CD4-positive, alpha-beta T cell treated with Interleukin-4 for 4 hours (primary cell): Measurements from ENCODE around the gene ZNF710.
A peak's percentile ranks its signal among the peaks of the same experiment; 100 is the strongest.

Experiments used
- DNase-seq: peaks from one replicate; pipeline ENCODE4 v3.0.0-alpha.2; 2020

Gene ZNF710

GRCh38 chr15:90083419-90083818 lies 82.3 kb downstream of the ZNF710 start:
- DNase-seq = no peak

- no peak for DNase-seq
Measured at GRCh38 chr15:90083954-90084607, 83.0 kb downstream of the ZNF710 start.

- DNase-seq = no peak
Measured at GRCh38 chr15:90084876-90085423, 83.8 kb downstream of the ZNF710 start.

- DNase-seq = no peak
Measured at GRCh38 chr15:90085565-90085964, 84.4 kb downstream of the ZNF710 start.

- DNase-seq = peak; percentile 46
Measured at GRCh38 chr15:90086868-90087268, 85.7 kb downstream of the ZNF710 start.

- no peak for DNase-seq
Measured at GRCh38 chr15:90087454-90088154, 86.5 kb downstream of the ZNF710 start.

- DNase-seq = no peak
Measured at GRCh38 chr15:90090226-90090848, 89.2 kb downstream of the ZNF710 start.

GRCh38 chr15:90091156-90091931 lies 90.2 kb downstream of the ZNF710 start:
- DNase-seq = no peak

- DNase-seq = peak; percentile 53
Measured at GRCh38 chr15:90095521-90095959, 94.4 kb downstream of the ZNF710 start.

- DNase-seq = peak; percentile 83
Measured at GRCh38 chr15:90097475-90097874, 96.4 kb downstream of the ZNF710 start.

- peak; percentile 48 for DNase-seq
Measured at GRCh38 chr15:90099072-90099867, 98.1 kb downstream of the ZNF710 start.

GRCh38 chr15:90099868-90100831 lies 99.0 kb downstream of the ZNF710 start:
- peak; percentile 19 for DNase-seq

- DNase-seq = peak; percentile 27
Measured at GRCh38 chr15:90101130-90101968, 100.2 kb downstream of the ZNF710 start.

GRCh38 chr15:90101969-90102890 lies 101.1 kb downstream of the ZNF710 start, which contains the start of gene IDH2:
Gene IDH2 (minus strand): TSS chr15:90102468. CDS start chr15:90102390, 78 bp downstream.
- DNase-seq = peak; percentile 43

GRCh38 chr15:90103701-90104329 lies 102.7 kb downstream of the ZNF710 start:
- no peak for DNase-seq

GRCh38 chr15:90104551-90104950 lies 103.4 kb downstream of the ZNF710 start:
- DNase-seq = no peak

GRCh38 chr15:90105521-90105920 lies 104.4 kb downstream of the ZNF710 start:
- no peak for DNase-seq

GRCh38 chr15:90106522-90107117 lies 105.5 kb downstream of the ZNF710 start:
- no peak for DNase-seq
